WERI-Rb-1 (cell line): ENCODE data around the gene CHMP1A.

Source experiments
- DNase-seq: peaks from one replicate; pipeline ENCODE4 v3.0.0-alpha.2; 2020
- H3K27ac ChIP-seq: fragments of 250-450 bp; sonication (Bioruptor Pico); 2 replicates; pipeline ENCODE4 v1.5.1; 2020; ENCODE audit warnings: mild to moderate bottlenecking, moderate library complexity
- H3K27me3 ChIP-seq: fragments of 250-450 bp; sonication (Bioruptor Pico); 2 replicates; pipeline ENCODE4 v1.5.1; 2021; ENCODE audit warnings: mild to moderate bottlenecking, low read depth, moderate library complexity; ENCODE audit not compliant: insufficient read depth, severe bottlenecking
- H3K36me3 ChIP-seq: fragments of 250-450 bp; sonication (Bioruptor Pico); 2 replicates; pipeline ENCODE4 v1.5.1; 2020; ENCODE audit warnings: mild to moderate bottlenecking, moderate library complexity
- H3K4me3 ChIP-seq: 2 replicates; pipeline ENCODE4 v1.5.1; 2011; ENCODE audit warnings: low read depth, mild to moderate bottlenecking, control low read depth, low read length
- H3K9me3 ChIP-seq: fragments of 250-450 bp; sonication (Bioruptor Pico); 2 replicates; pipeline ENCODE4 v1.5.1; 2021; ENCODE audit warnings: mild to moderate bottlenecking, moderate library complexity; ENCODE audit not compliant: severe bottlenecking
- TF ChIP-seq, protein P1 (sequence below): IDR thresholded peaks from 2 replicates; pipeline ENCODE4 v1.5.1; 2011; ENCODE audit warnings: low read depth, mild to moderate bottlenecking, control low read depth, inconsistent platforms, low read length

Gene CHMP1A

DNA sequence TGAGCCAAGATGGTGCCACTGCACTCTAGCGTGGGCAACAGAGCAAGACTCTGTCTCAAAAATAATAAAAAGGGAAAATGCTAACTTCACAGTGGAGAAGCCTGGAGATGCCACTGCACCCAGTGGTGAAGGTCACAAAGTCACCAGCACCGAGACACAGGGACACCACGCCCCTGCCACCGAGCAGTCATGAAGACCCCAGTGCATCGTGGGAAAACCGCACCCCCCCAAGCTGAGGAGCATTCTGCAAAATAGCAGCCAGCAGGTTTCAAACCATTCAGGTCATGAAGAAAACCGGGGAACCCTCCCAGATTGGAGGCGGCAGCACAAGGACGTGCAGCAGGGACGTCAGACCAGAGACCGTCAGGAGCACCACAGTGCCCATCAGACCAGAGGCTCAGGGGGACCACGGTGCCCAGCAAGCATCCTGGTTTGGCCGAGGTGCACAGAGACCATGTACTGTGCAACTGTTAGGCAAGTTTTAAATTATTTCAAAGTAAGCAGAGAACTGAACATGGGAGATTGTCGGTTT, 13.7 kb downstream of the CHMP1A start:
- no peaks in the 10 kb centered on the region for H3K9me3 ChIP-seq
- no peaks in the 10 kb centered on the region for H3K27me3 ChIP-seq
- H3K27ac ChIP-seq: no peak overlapping the region
- H3K4me3 ChIP-seq: no peak overlapping the region
- TF ChIP-seq, protein P1, sequence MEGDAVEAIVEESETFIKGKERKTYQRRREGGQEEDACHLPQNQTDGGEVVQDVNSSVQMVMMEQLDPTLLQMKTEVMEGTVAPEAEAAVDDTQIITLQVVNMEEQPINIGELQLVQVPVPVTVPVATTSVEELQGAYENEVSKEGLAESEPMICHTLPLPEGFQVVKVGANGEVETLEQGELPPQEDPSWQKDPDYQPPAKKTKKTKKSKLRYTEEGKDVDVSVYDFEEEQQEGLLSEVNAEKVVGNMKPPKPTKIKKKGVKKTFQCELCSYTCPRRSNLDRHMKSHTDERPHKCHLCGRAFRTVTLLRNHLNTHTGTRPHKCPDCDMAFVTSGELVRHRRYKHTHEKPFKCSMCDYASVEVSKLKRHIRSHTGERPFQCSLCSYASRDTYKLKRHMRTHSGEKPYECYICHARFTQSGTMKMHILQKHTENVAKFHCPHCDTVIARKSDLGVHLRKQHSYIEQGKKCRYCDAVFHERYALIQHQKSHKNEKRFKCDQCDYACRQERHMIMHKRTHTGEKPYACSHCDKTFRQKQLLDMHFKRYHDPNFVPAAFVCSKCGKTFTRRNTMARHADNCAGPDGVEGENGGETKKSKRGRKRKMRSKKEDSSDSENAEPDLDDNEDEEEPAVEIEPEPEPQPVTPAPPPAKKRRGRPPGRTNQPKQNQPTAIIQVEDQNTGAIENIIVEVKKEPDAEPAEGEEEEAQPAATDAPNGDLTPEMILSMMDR: no peak
- no peaks in the 10 kb centered on the region for H3K36me3 ChIP-seq
- DNase-seq: no peak

- TF ChIP-seq, protein P1: no peak
- Histone ChIP-seq H3K4me3 (no peak overlapping the region), H3K27me3 (no peaks in the 10 kb centered on the region), H3K27ac (no peak overlapping the region), H3K36me3 (no peaks in the 10 kb centered on the region), H3K9me3 (no peaks in the 10 kb centered on the region)
- DNase-seq: no peak
Measured at GRCh38 chr16:89642574-89642973, 14.9 kb downstream of the CHMP1A start.

- TF ChIP-seq, protein P1: no peak
- no peak overlapping the region for H3K4me3 ChIP-seq
- no peaks in the 10 kb centered on the region for H3K27me3 ChIP-seq
- DNase-seq: no peak
- H3K9me3 ChIP-seq: no peaks in the 10 kb centered on the region
- no peak overlapping the region for H3K27ac ChIP-seq
- no peaks in the 10 kb centered on the region for H3K36me3 ChIP-seq
Measured at GRCh38 chr16:89641458-89642119, 15.9 kb downstream of the CHMP1A start.

- Histone ChIP-seq H3K27me3 (no peaks in the 10 kb centered on the region), H3K27ac (no peak overlapping the region), H3K36me3 (no peaks in the 10 kb centered on the region), H3K9me3 (no peaks in the 10 kb centered on the region), H3K4me3 (no peak overlapping the region)
- DNase-seq: no peak
- TF ChIP-seq, protein P1: no peak
Measured at GRCh38 chr16:89639385-89639784, 18.1 kb downstream of the CHMP1A start.

- Histone ChIP-seq H3K36me3 (no peaks in the 10 kb centered on the region), H3K9me3 (no peaks in the 10 kb centered on the region), H3K4me3 (no peak overlapping the region), H3K27me3 (no peaks in the 10 kb centered on the region), H3K27ac (no peak overlapping the region)
- TF ChIP-seq, protein P1: no peak
- DNase-seq: no peak
Measured at GRCh38 chr16:89638455-89638854, 19.1 kb downstream of the CHMP1A start.

GRCh38 chr16:89637379-89637778, 20.1 kb downstream of the CHMP1A start:
- Histone ChIP-seq H3K36me3 (no peaks in the 10 kb centered on the region), H3K9me3 (no peaks in the 10 kb centered on the region), H3K27ac (no peak overlapping the region), H3K27me3 (no peaks in the 10 kb centered on the region), H3K4me3 (no peak overlapping the region)
- DNase-seq: no peak
- TF ChIP-seq, protein P1: no peak
